Effector memory CD8-positive, alpha-beta T cell (primary cell): ENCODE measurements around the gene CADM4.
A peak's percentile ranks its signal among the peaks of the same experiment; 100 is the strongest.
"Not testable (repeated sequence)": the region's sequence is repeated elsewhere in the genome, so short reads cannot be mapped to it uniquely, and the experiment has no call there.

ENCODE experiments used
- ATAC-seq: fragments of 150-1000 bp; cut with Tn5 transposase; replicated peaks from 2 replicates; pipeline ENCODE4 v1.10.0; 2021; ENCODE audit warnings: mild to moderate bottlenecking, moderate library complexity
- DNase-seq, 3 experiments: peaks; one replicate each; pipeline ENCODE4 v3.0.0; 2021
- H3K27ac Mint-ChIP-seq, 2 donors: one replicate each; pipeline ENCODE4 v1.8.0; 2022; ENCODE audit warnings: mild to moderate bottlenecking in 2 of 2, mixed read lengths in 2 of 2, moderate library complexity in 2 of 2
- H3K27me3 Mint-ChIP-seq, 2 donors: one replicate each; pipeline ENCODE4 v1.8.0; 2022; ENCODE audit warnings: mixed read lengths in 2 of 2
- H3K36me3 Mint-ChIP-seq: one replicate; pipeline ENCODE4 v1.8.0; 2022; ENCODE audit warnings: mild to moderate bottlenecking, moderate library complexity, mixed read lengths; ENCODE audit not compliant: insufficient read depth
- H3K4me1 Mint-ChIP-seq, 2 donors: one replicate each; pipeline ENCODE4 v1.8.0; 2022; ENCODE audit warnings: low read depth in 2 of 2, mixed read lengths in 2 of 2
- H3K4me3 Mint-ChIP-seq, 2 donors: one replicate each; pipeline ENCODE4 v1.8.0; 2022; ENCODE audit warnings: mild to moderate bottlenecking in 2 of 2, mixed read lengths in 2 of 2, moderate library complexity in 2 of 2
- H3K9me3 Mint-ChIP-seq, 2 donors: one replicate each; pipeline ENCODE4 v1.8.0; 2022; ENCODE audit warnings: mixed read lengths in 2 of 2

CADM4 gene

GRCh38 chr19:43591904-43592772 lies 47.5 kb downstream of the CADM4 start:
- no peak for ATAC-seq
- Mint-ChIP-seq H3K4me3 (peak overlapping the region in 1 of 2 donors; percentile 42), H3K4me1 (peaks cover 36 to 40% of the 10 kb centered on the region in 2 donors)

GRCh38 chr19:43589678-43590077 lies 50.0 kb downstream of the CADM4 start:
- peaks cover 21% of the 10 kb centered on the region in 2 donors for H3K4me1 Mint-ChIP-seq
- H3K27ac Mint-ChIP-seq = peak overlapping the region; percentile 75 to 77
- ATAC-seq = no peak
- peaks cover 24% of the 10 kb centered on the region for H3K36me3 Mint-ChIP-seq
- DNase-seq = no peak
- H3K27me3 Mint-ChIP-seq = no peaks in the 10 kb centered on the region
- no peaks in the 10 kb centered on the region for H3K9me3 Mint-ChIP-seq
- H3K4me3 Mint-ChIP-seq = no peak overlapping the region

More at GRCh38 chr19:43591904-43592772, 47.5 kb downstream of the CADM4 start:
- DNase-seq = no peak
- no peaks in the 10 kb centered on the region for H3K27me3 Mint-ChIP-seq
- H3K36me3 Mint-ChIP-seq = peaks cover 38% of the 10 kb centered on the region
- H3K27ac Mint-ChIP-seq = peak overlapping the region in 1 of 2 donors; percentile 77
- no peaks in the 10 kb centered on the region for H3K9me3 Mint-ChIP-seq

GRCh38 chr19:43589277-43589676 lies 50.4 kb downstream of the CADM4 start:
- DNase-seq = no peak
- ATAC-seq = no peak
- Mint-ChIP-seq H3K27me3 (no peaks in the 10 kb centered on the region), H3K9me3 (no peaks in the 10 kb centered on the region), H3K36me3 (peaks cover 24% of the 10 kb centered on the region), H3K4me3 (no peak overlapping the region), H3K4me1 (peaks cover 21 to 22% of the 10 kb centered on the region in 2 donors), H3K27ac (peak overlapping the region; percentile 75 to 77)

- not testable (repeated sequence) for H3K4me3 Mint-ChIP-seq, ATAC-seq, H3K9me3 Mint-ChIP-seq, H3K27me3 Mint-ChIP-seq, DNase-seq, H3K27ac Mint-ChIP-seq
- peaks cover 18% of the 10 kb centered on the region for H3K36me3 Mint-ChIP-seq
- H3K4me1 Mint-ChIP-seq = peaks cover 12 to 14% of the 10 kb centered on the region in 2 donors
Measured at GRCh38 chr19:43587029-43587428, 52.6 kb downstream of the CADM4 start.

GRCh38 chr19:43586346-43586745 lies 53.3 kb downstream of the CADM4 start:
- Mint-ChIP-seq H3K27ac (peak overlapping the region; percentile 38 to 72), H3K4me3 (no peak overlapping the region), H3K4me1 (peaks cover 12 to 17% of the 10 kb centered on the region in 2 donors), H3K27me3 (no peaks in the 10 kb centered on the region), H3K9me3 (no peaks in the 10 kb centered on the region), H3K36me3 (peaks cover 12% of the 10 kb centered on the region)
- DNase-seq (no peak), ATAC-seq (no peak)

- Mint-ChIP-seq H3K9me3 (no peaks in the 10 kb centered on the region), H3K27me3 (no peaks in the 10 kb centered on the region), H3K36me3 (peaks cover 7% of the 10 kb centered on the region), H3K27ac (peak overlapping the region; percentile 32 to 72), H3K4me1 (peaks cover 7 to 16% of the 10 kb centered on the region in 2 donors), H3K4me3 (no peak overlapping the region)
- DNase-seq (no peak), ATAC-seq (peak; percentile 28)
Measured at GRCh38 chr19:43584484-43584883, 55.2 kb downstream of the CADM4 start.

GRCh38 chr19:43582495-43582894 lies 57.2 kb downstream of the CADM4 start:
- DNase-seq = no peak
- Mint-ChIP-seq H3K36me3 (peaks cover 6% of the 10 kb centered on the region), H3K9me3 (no peaks in the 10 kb centered on the region), H3K27me3 (no peaks in the 10 kb centered on the region), H3K4me3 (no peak overlapping the region), H3K27ac (peak overlapping the region in 1 of 2 donors; percentile 57), H3K4me1 (peaks cover 6 to 21% of the 10 kb centered on the region in 2 donors)
- ATAC-seq = no peak

- H3K4me3 Mint-ChIP-seq = peak overlapping the region in 1 of 2 donors; percentile 65
- ATAC-seq (no peak), DNase-seq (no peak)
- peak overlapping the region in 1 of 2 donors; percentile 57 for H3K27ac Mint-ChIP-seq
- H3K27me3 Mint-ChIP-seq = no peaks in the 10 kb centered on the region
- H3K36me3 Mint-ChIP-seq = peaks cover 7% of the 10 kb centered on the region
- peaks cover 8 to 21% of the 10 kb centered on the region in 2 donors for H3K4me1 Mint-ChIP-seq
- H3K9me3 Mint-ChIP-seq = no peaks in the 10 kb centered on the region
Measured at GRCh38 chr19:43581467-43581866, 58.2 kb downstream of the CADM4 start.

GRCh38 chr19:43578787-43579186 lies 60.9 kb downstream of the CADM4 start:
- DNase-seq (no peak), ATAC-seq (no peak)
- no peaks in the 10 kb centered on the region for H3K27me3 Mint-ChIP-seq
- peaks cover 15% of the 10 kb centered on the region for H3K36me3 Mint-ChIP-seq
- peaks cover 22 to 25% of the 10 kb centered on the region in 2 donors for H3K4me1 Mint-ChIP-seq
- no peaks in the 10 kb centered on the region for H3K9me3 Mint-ChIP-seq
- peak overlapping the region; percentile 57 to 74 for H3K27ac Mint-ChIP-seq
- H3K4me3 Mint-ChIP-seq = peak overlapping the region; percentile 36 to 65

GRCh38 chr19:43575955-43576878 lies 63.4 kb downstream of the CADM4 start:
- Mint-ChIP-seq H3K4me3 (peak overlapping the region; percentile 98), H3K27ac (peak overlapping the region; percentile 99 to 100), H3K27me3 (no peaks in the 10 kb centered on the region), H3K9me3 (no peaks in the 10 kb centered on the region), H3K36me3 (peaks cover 18% of the 10 kb centered on the region), H3K4me1 (peaks cover 29 to 34% of the 10 kb centered on the region in 2 donors)
- ATAC-seq = no peak
- no peak for DNase-seq

GRCh38 chr19:43575156-43575950 lies 64.3 kb downstream of the CADM4 start, which contains the start of the genes PINLYP and XRCC1:
PINLYP (plus strand) TSS chr19:43575801; CDS start chr19:43577192, 1,391 bp downstream.
XRCC1 (minus strand) TSS chr19:43575527; CDS start chr19:43575458, 69 bp downstream.
- ATAC-seq (peak; percentile 99), DNase-seq (peak; percentile 92 to 95 (median 94))
- Mint-ChIP-seq H3K4me1 (peaks cover 34 to 37% of the 10 kb centered on the region in 2 donors), H3K9me3 (no peaks in the 10 kb centered on the region), H3K36me3 (peaks cover 18% of the 10 kb centered on the region), H3K27ac (peak within 1 kb of the TSS; percentile 99 to 100), H3K4me3 (peak within 1 kb of the TSS; percentile 98), H3K27me3 (no peaks in the 10 kb centered on the region)

GRCh38 chr19:43574424-43575155 lies 65.1 kb downstream of the CADM4 start:
- no peaks in the 10 kb centered on the region for H3K9me3 Mint-ChIP-seq
- no peak for DNase-seq
- ATAC-seq = no peak
- H3K27me3 Mint-ChIP-seq = no peaks in the 10 kb centered on the region
- peak overlapping the region; percentile 98 for H3K4me3 Mint-ChIP-seq
- H3K27ac Mint-ChIP-seq = peak overlapping the region; percentile 99 to 100
- peaks cover 18% of the 10 kb centered on the region for H3K36me3 Mint-ChIP-seq
- H3K4me1 Mint-ChIP-seq = peaks cover 32 to 39% of the 10 kb centered on the region in 2 donors
